ENCODE measurements around the gene PINLYP. TPM values are rescaled to one million over a fixed set of nuclear protein-coding genes. Genes with fewer than 3 reads are reported as not detected.

Gene PINLYP
- total RNA-seq, 1 experiment from 2014 or later = 0.17 TPM

DNA sequence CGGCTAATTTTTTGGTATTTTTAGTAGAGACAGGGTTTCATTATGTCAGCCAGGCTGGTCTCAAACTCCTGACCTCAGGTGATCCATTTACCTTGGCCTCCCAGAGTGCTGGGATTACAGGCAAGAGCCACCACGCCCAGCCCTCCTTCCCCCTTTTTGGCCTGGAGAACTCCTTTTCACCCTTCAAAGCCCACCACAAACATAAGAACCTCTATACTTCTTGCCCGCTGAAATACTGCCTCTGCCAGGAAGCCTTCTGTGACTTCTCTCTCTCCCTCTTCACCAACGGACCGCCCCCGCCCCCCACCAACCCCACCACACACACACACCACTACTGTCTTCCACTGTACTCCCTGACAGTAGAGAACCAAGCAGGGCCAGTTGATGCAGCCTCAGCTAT lies 41.4 kb downstream of the PINLYP start:
- Histone ChIP-seq H3K4me1 (ENCODE audit: control insufficient read depth in 1 of 2, insufficient read depth in 2 of 2, low read length in 2 of 2) (peaks cover 7 to 22% of the 10 kb centered on the region in 2 experiments; a peak in 3 of 4 replicates), H3K79me2 (ENCODE audit: insufficient read depth, low read length) (peaks cover 27% of the 10 kb centered on the region), H3K9ac (ENCODE audit: low read length) (no peak overlapping the region), H3K4me2 (ENCODE audit: low read length) (no peak overlapping the region), H3K27ac (ENCODE audit: low read depth, low read length) (no peak overlapping the region), H3K36me3 (ENCODE audit: control insufficient read depth in 1 of 2, insufficient read depth in 2 of 2, low read length in 2 of 2) (peaks cover 3 to 6% of the 10 kb centered on the region in 2 experiments; a peak in 2 of 4 replicates), H3K27me3 (ENCODE audit: insufficient read depth, low read length) (no peaks in the 10 kb centered on the region), H3K4me3 (replicated peaks in 1 of 2; ENCODE audit: low read depth in 1 of 2, low read length in 2 of 2) (no peak overlapping the region), H3K9me3 (ENCODE audit: control insufficient read depth in 1 of 2, insufficient read depth in 1 of 2, low read depth in 1 of 2, low read length in 2 of 2) (no peaks in the 10 kb centered on the region), H2AFZ (ENCODE audit: low read depth, low read length, poor library complexity, severe bottlenecking) (no peak overlapping the region), H4K20me1 (ENCODE audit: insufficient read depth) (no peaks in the 10 kb centered on the region), H3K9me2 (ENCODE audit: insufficient read depth) (no peaks in the 10 kb centered on the region)
- BruUV-seq (replicated peaks) = no TSS peak
- ATAC-seq (no peak), DNase-seq (ENCODE audit: low read depth, low spot score) (no peak)
- TF ChIP-seq CEBPB (IDR thresholded peaks at IDR 0.05; ENCODE audit: low read depth) (no peak), ELF1 (IDR thresholded peaks at IDR 0.05; ENCODE audit: borderline replicate concordance, low read depth) (no peak), EGR1 (IDR thresholded peaks at IDR 0.05; ENCODE audit: low read depth) (no peak), ZNF274 (IDR thresholded peaks at IDR 0.05; ENCODE audit: low read depth, low read length) (no peak)
- TF ChIP-seq, protein P1, sequence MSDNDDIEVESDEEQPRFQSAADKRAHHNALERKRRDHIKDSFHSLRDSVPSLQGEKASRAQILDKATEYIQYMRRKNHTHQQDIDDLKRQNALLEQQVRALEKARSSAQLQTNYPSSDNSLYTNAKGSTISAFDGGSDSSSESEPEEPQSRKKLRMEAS (IDR thresholded peaks at IDR 0.05) = no peak
- TF ChIP-seq, protein P2, sequence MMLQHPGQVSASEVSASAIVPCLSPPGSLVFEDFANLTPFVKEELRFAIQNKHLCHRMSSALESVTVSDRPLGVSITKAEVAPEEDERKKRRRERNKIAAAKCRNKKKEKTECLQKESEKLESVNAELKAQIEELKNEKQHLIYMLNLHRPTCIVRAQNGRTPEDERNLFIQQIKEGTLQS (IDR thresholded peaks at IDR 0.05) = no peak
- intact Hi-C loops (cut with micrococcal nuclease) = no loop called here
- RAD21 ChIA-PET (ENCODE audit: low non-redundant PET in 1 of 2, low total read pairs in 2 of 2, uncharacterized antibody in 2 of 2, unreplicated experiment in 2 of 2) = no interaction called here
- CTCF ChIA-PET = interaction anchor here (0.7 kb wide), 1 partner anchor 98 kb away, joined by 5 read pairs; no protein-coding TSS in a partner anchor
- POLR2A ChIA-PET = interaction anchor here (1.0 kb wide), 1 partner anchor 18 kb away, joined by 3 read pairs; no protein-coding TSS in a partner anchor

DNA sequence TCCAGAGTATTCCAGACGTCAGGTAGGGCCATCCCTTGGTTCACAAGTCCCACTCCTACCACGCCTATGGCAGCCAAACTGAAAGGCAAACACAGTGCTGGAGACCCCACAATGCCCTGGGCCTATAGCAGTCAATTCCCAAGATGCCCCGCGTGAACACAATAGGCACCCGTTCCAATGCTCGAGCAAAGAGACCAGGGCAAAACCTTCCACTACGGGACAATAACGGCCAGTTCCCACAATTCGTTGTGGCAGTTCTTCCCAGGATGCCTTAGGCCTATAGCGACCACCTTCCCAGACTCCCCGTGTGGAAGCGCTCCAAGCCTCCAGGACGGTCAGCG lies 43.3 kb downstream of the PINLYP start:
- peak overlapping the region; percentile 66 for H2AFZ ChIP-seq (ENCODE audit: low read depth, low read length, poor library complexity, severe bottlenecking)
- H3K27me3 ChIP-seq (ENCODE audit: insufficient read depth, low read length) = no peaks in the 10 kb centered on the region
- no TSS peak for BruUV-seq (replicated peaks)
- H3K4me2 ChIP-seq (ENCODE audit: low read length) = peak overlapping the region; percentile 99
- H4K20me1 ChIP-seq (ENCODE audit: insufficient read depth) = no peaks in the 10 kb centered on the region
- ATAC-seq = peak; percentile 65
- POLR2A ChIA-PET = interaction anchor here (0.7 kb wide), 1 partner anchor 41 kb away, joined by 4 read pairs; no protein-coding TSS in a partner anchor
- peak overlapping the region; percentile 77 to 84 for H3K4me3 ChIP-seq (replicated peaks in 1 of 2; ENCODE audit: low read depth in 1 of 2, low read length in 2 of 2)
- peak overlapping the region; percentile 72 for H3K9ac ChIP-seq (ENCODE audit: low read length)
- TF ChIP-seq SP1 (IDR thresholded peaks at IDR 0.05; ENCODE audit: low read depth) = no peak
- no peak for TF ChIP-seq POLR2AphosphoS5 (IDR thresholded peaks at IDR 0.05; ENCODE audit: low read depth, low read length)
- TF ChIP-seq FOSL1 (IDR thresholded peaks at IDR 0.05; ENCODE audit: low read depth) = no peak
- TF ChIP-seq, protein P1 (IDR thresholded peaks at IDR 0.05) = no peak; the same call in 1 of the 2 replicates
- TF ChIP-seq YY1 (IDR thresholded peaks at IDR 0.05; ENCODE audit: extremely low read depth, insufficient replicate concordance, low read depth, low read length) = no peak
- no peak for TF ChIP-seq EZH2 (IDR thresholded peaks at IDR 0.05)
- no peak for TF ChIP-seq CEBPB (IDR thresholded peaks at IDR 0.05; ENCODE audit: low read depth)
- no peak for TF ChIP-seq SIN3A (IDR thresholded peaks at IDR 0.05; ENCODE audit: low read depth)
- TF ChIP-seq, protein P3, sequence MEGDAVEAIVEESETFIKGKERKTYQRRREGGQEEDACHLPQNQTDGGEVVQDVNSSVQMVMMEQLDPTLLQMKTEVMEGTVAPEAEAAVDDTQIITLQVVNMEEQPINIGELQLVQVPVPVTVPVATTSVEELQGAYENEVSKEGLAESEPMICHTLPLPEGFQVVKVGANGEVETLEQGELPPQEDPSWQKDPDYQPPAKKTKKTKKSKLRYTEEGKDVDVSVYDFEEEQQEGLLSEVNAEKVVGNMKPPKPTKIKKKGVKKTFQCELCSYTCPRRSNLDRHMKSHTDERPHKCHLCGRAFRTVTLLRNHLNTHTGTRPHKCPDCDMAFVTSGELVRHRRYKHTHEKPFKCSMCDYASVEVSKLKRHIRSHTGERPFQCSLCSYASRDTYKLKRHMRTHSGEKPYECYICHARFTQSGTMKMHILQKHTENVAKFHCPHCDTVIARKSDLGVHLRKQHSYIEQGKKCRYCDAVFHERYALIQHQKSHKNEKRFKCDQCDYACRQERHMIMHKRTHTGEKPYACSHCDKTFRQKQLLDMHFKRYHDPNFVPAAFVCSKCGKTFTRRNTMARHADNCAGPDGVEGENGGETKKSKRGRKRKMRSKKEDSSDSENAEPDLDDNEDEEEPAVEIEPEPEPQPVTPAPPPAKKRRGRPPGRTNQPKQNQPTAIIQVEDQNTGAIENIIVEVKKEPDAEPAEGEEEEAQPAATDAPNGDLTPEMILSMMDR (IDR thresholded peaks at IDR 0.05 in 2 of 3, conservative IDR thresholded peaks at IDR 0.05 in 1 of 3; ENCODE audit: borderline replicate concordance in 1 of 3, insufficient read depth in 1 of 3, low read depth in 2 of 3, low read length in 2 of 3) = no peak
- TF ChIP-seq POLR2A (IDR thresholded peaks at IDR 0.05; ENCODE audit: borderline replicate concordance, extremely low read depth, insufficient read depth, insufficient read length) = no peak
- no peak for TF ChIP-seq ZFX (IDR thresholded peaks at IDR 0.05)
- TF ChIP-seq RAD21 (IDR thresholded peaks at IDR 0.05; ENCODE audit: low read depth) = no peak
- TF ChIP-seq CBX3 (IDR thresholded peaks at IDR 0.05; ENCODE audit: low read depth) = no peak; the same call in 1 of the 2 replicates
- TF ChIP-seq JUND (IDR thresholded peaks at IDR 0.05) = no peak
- TF ChIP-seq EGR1 (IDR thresholded peaks at IDR 0.05; ENCODE audit: low read depth) = no peak
- no peak for TF ChIP-seq ELF1 (IDR thresholded peaks at IDR 0.05; ENCODE audit: borderline replicate concordance, low read depth)
- no peak for TF ChIP-seq EZH2phosphoT487 (IDR thresholded peaks at IDR 0.05; ENCODE audit: borderline replicate concordance)
- no peak for TF ChIP-seq SRF (IDR thresholded peaks at IDR 0.05; ENCODE audit: low read depth)
- intact Hi-C loops (cut with micrococcal nuclease) = loop anchor here (1.0 kb wide), 1 partner anchor 23 kb away; the partner anchor contains the start of genes IRGQ and ZNF576
- CTCF ChIA-PET = interaction anchor here (0.7 kb wide), 1 partner anchor 23 kb away, joined by 3 read pairs; the partner anchor contains the start of genes IRGQ and ZNF576
- peaks cover 12 to 26% of the 10 kb centered on the region in 2 experiments for H3K4me1 ChIP-seq (ENCODE audit: control insufficient read depth in 1 of 2, insufficient read depth in 2 of 2, low read length in 2 of 2)
- H3K9me2 ChIP-seq (ENCODE audit: insufficient read depth) = no peaks in the 10 kb centered on the region
- H3K9me3 ChIP-seq (ENCODE audit: control insufficient read depth in 1 of 2, insufficient read depth in 1 of 2, low read depth in 1 of 2, low read length in 2 of 2) = no peaks in the 10 kb centered on the region
- RAD21 ChIA-PET (ENCODE audit: low non-redundant PET in 1 of 2, low total read pairs in 2 of 2, uncharacterized antibody in 2 of 2, unreplicated experiment in 2 of 2) = no interaction called here
- peak overlapping the region; percentile 91 for H3K27ac ChIP-seq (ENCODE audit: low read depth, low read length)
- no peaks in the 10 kb centered on the region for H3K36me3 ChIP-seq (ENCODE audit: control insufficient read depth in 1 of 2, insufficient read depth in 2 of 2, low read length in 2 of 2)
- DNase-seq (ENCODE audit: low read depth, low spot score) = no peak
- H3K79me2 ChIP-seq (ENCODE audit: insufficient read depth, low read length) = peaks cover 27% of the 10 kb centered on the region

All from HCT116 (cell line).